HepG2 (cell line): ENCODE results near the gene NCR3LG1. TPM values are rescaled to one million over a fixed set of nuclear protein-coding genes. Genes with fewer than 3 reads are reported as not detected.
A peak's percentile ranks its signal among the peaks of the same experiment; 100 is the strongest.

Source experiments
- ARHGAP35 ChIP-seq: sonication (generic); formaldehyde crosslinking; IDR thresholded peaks from 2 replicates; pipeline ENCODE4 v1.9.0; 2022; ENCODE audit warnings: mild to moderate bottlenecking, inconsistent platforms, moderate library complexity, missing genetic modification reagents, borderline replicate concordance
- EEA1 ChIP-seq: sonication (generic); formaldehyde crosslinking; IDR thresholded peaks from 2 replicates; pipeline ENCODE4 v1.5.1; 2020; ENCODE audit warnings: mild to moderate bottlenecking, missing genetic modification reagents, borderline replicate concordance
- ERF ChIP-seq: IDR thresholded peaks from 2 replicates; pipeline ENCODE4 v1.6.1; 2018; ENCODE audit warnings: missing biosample characterization, missing genetic modification reagents
- ESRRA ChIP-seq: sonication (generic); formaldehyde crosslinking; IDR thresholded peaks from 2 replicates; pipeline ENCODE4 v1.5.1; 2020; ENCODE audit warnings: mild to moderate bottlenecking, low read depth, missing genetic modification reagents
- HOXA3 ChIP-seq: sonication (generic); formaldehyde crosslinking; IDR thresholded peaks from 2 replicates; pipeline ENCODE4 v1.5.0; 2020; ENCODE audit warnings: missing genetic modification reagents
- HOXD1 ChIP-seq: sonication (generic); formaldehyde crosslinking; IDR thresholded peaks from 2 replicates; pipeline ENCODE4 v1.5.0; 2020; ENCODE audit warnings: missing genetic modification reagents
- MATR3 ChIP-seq: sonication (generic); formaldehyde crosslinking; IDR thresholded peaks from 2 replicates; pipeline ENCODE4 v1.4.0; 2020; ENCODE audit warnings: missing genetic modification reagents
- MBD4 ChIP-seq: IDR thresholded peaks from 2 replicates; pipeline ENCODE4 v1.6.1; 2012; ENCODE audit warnings: low read length, inconsistent platforms, borderline replicate concordance
- NFIC ChIP-seq: IDR thresholded peaks from 2 replicates; pipeline ENCODE4 v1.6.1; 2012; ENCODE audit warnings: mild to moderate bottlenecking, low read length, inconsistent platforms
- POLR2G ChIP-seq: fragments of 200-400 bp; formaldehyde crosslinking; IDR thresholded peaks from 2 replicates; pipeline ENCODE4 v1.6.1; 2018; ENCODE audit warnings: mild to moderate bottlenecking, low read depth, low read length, moderate library complexity
- U2AF1 ChIP-seq: fragments of 200-400 bp; formaldehyde crosslinking; optimal IDR thresholded peaks from 2 replicates; pipeline ENCODE3; 2017; ENCODE audit warnings: mild to moderate bottlenecking, low read depth, low read length
- ZNF274 ChIP-seq: sonication (generic); formaldehyde crosslinking; IDR thresholded peaks from 2 replicates; pipeline ENCODE4 v1.5.1; 2020; ENCODE audit warnings: mild to moderate bottlenecking, missing genetic modification reagents
- ZNF44 ChIP-seq: sonication (generic); formaldehyde crosslinking; IDR thresholded peaks from 2 replicates; pipeline ENCODE4 v1.5.1; 2020; ENCODE audit warnings: mild to moderate bottlenecking, missing genetic modification reagents
- ZNF546 ChIP-seq: sonication (generic); formaldehyde crosslinking; conservative IDR thresholded peaks from 2 replicates; pipeline ENCODE4 v1.8.1; 2023; ENCODE audit warnings: mild to moderate bottlenecking, missing genetic modification reagents
- ZNF746 ChIP-seq: sonication (generic); formaldehyde crosslinking; IDR thresholded peaks from 2 replicates; pipeline ENCODE4 v1.8.0; 2022; ENCODE audit warnings: mild to moderate bottlenecking, missing genetic modification reagents
- ZNF879 ChIP-seq: sonication (generic); formaldehyde crosslinking; IDR thresholded peaks from 2 replicates; pipeline ENCODE4 v1.8.1; 2023; ENCODE audit warnings: missing genetic modification reagents
- polyA plus RNA-seq, 8 experiments: library from polyadenylated mRNA; depleted of rRNA in 3 of 8; stranded (reverse) in 7 of 8; unstranded in 1 of 8; fragments of >200 nt; fragmentation: Illumina TruSeq in 4 of 8; extraction: Trizol in 4 of 8; gene quantifications; 2 replicates each; pipeline versions ENCODE4 v1.2.1 to v1.2.3, GENCODE V29; 2011 to 2016; ENCODE audit warnings: low read depth in 4 of 8, missing spikeins in 1 of 8, mixed read lengths in 1 of 8; ENCODE audit not compliant: insufficient read depth in 1 of 8
- total RNA-seq, 5 experiments: library from RNA; depleted of rRNA; stranded (reverse); fragments of >200 nt; fragmentation: Illumina TruSeq; extraction: Trizol; gene quantifications; 2 replicates each; pipeline ENCODE4 v1.2.3, GENCODE V29; 2016; ENCODE audit warnings: low read depth in 1 of 5
- TF ChIP-seq, protein P1 (sequence below): sonication (generic); formaldehyde crosslinking; conservative IDR thresholded peaks from 2 replicates; pipeline ENCODE4 v1.8.0; 2022; ENCODE audit warnings: low read depth, missing genetic modification reagents
- TF ChIP-seq, protein P2 (sequence below): IDR thresholded peaks from 2 replicates; pipeline ENCODE4 v1.6.1; 2016; ENCODE audit warnings: missing compliant biosample characterization, missing genetic modification reagents, borderline replicate concordance
- TF ChIP-seq, protein P3 (sequence below): IDR thresholded peaks from 2 replicates; pipeline ENCODE4 v1.6.1; 2016
- TF ChIP-seq, protein P4 (sequence below): sonication (generic); formaldehyde crosslinking; IDR thresholded peaks from 2 replicates; pipeline ENCODE4 v1.4.0; 2020; ENCODE audit warnings: missing genetic modification reagents
- TF ChIP-seq, protein P5 (sequence below): IDR thresholded peaks from 2 replicates; pipeline ENCODE4 v1.6.1; 2016; ENCODE audit warnings: low read depth, control low read depth
- TF ChIP-seq, protein P6 (sequence below), 2 experiments: sonication (generic) in 1 of 2; formaldehyde crosslinking in 1 of 2; IDR thresholded peaks; 2 replicates each; pipeline versions ENCODE4 v1.4.0 to v1.6.1; 2018 to 2020; ENCODE audit warnings: missing genetic modification reagents in 2 of 2, borderline replicate concordance in 1 of 2, low read depth in 1 of 2, mild to moderate bottlenecking in 1 of 2, missing biosample characterization in 1 of 2

The NCR3LG1 gene
- total and polyA plus RNA-seq, 2 of the 13 experiments (the other 11 are each of a cell fraction or from before 2014, with no cell fraction given): 16.1 to 25.1 TPM

DNA sequence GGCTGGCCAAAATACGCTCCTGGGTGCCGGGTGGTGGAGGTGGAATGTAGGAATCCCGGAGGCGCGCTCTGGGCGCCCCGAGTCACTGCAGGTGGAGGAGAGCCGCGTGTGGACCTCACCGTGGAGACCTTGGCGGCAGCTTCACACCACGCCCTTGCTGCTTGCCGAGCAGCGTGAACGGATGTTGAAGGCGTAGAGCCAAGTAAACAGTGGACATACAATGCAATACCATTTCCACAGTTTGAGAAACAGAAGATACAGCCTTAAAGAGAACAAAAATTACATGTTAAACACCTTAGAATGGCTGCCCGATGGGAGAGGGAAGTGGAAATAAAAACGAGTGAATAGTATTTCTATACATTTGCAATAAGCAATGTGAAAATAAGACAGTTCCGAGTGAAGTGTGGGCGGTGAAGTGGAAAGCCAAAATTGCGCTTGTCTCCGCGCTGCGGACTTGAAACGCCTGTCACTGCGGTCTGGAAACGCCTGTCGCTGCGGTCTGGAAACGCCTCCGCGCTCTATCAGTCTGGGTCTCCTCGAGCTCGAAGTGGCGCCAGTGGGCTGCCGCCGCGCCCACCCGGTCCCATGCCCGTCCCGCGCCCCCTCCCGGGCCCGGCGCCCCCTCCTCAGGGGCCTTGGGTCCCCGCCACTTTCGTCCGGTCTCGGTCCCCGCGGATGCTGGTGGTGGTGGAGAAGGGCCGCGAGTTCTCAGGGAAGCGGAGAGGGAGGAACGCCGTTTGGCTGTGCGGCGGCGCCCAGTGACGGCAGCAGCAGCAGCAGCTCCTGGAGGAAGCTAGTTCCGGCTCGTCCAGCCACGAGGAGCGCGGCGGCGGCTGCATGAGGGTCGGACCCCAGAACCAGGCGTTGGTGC lies 1.6 kb downstream of the NCR3LG1 start (continued):
- TF ChIP-seq, protein P1, sequence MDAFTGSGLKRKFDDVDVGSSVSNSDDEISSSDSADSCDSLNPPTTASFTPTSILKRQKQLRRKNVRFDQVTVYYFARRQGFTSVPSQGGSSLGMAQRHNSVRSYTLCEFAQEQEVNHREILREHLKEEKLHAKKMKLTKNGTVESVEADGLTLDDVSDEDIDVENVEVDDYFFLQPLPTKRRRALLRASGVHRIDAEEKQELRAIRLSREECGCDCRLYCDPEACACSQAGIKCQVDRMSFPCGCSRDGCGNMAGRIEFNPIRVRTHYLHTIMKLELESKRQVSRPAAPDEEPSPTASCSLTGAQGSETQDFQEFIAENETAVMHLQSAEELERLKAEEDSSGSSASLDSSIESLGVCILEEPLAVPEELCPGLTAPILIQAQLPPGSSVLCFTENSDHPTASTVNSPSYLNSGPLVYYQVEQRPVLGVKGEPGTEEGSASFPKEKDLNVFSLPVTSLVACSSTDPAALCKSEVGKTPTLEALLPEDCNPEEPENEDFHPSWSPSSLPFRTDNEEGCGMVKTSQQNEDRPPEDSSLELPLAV (CRISPR knock-in tag): 0 out of 2 replicates have a peak, but pooled peaks have one; percentile 65
- no peak for TF ChIP-seq MBD4
- 0 out of 2 replicates have a peak, but pooled peaks have one; percentile 23 for TF ChIP-seq ESRRA
- TF ChIP-seq U2AF1: no peak
- peak; percentile 92 for TF ChIP-seq HOXA3
- TF ChIP-seq, protein P2, sequence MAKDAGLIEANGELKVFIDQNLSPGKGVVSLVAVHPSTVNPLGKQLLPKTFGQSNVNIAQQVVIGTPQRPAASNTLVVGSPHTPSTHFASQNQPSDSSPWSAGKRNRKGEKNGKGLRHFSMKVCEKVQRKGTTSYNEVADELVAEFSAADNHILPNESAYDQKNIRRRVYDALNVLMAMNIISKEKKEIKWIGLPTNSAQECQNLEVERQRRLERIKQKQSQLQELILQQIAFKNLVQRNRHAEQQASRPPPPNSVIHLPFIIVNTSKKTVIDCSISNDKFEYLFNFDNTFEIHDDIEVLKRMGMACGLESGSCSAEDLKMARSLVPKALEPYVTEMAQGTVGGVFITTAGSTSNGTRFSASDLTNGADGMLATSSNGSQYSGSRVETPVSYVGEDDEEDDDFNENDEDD: peak; percentile 85; the same call in 1 of the 2 replicates
- TF ChIP-seq ZNF746 (CRISPR knock-in tag): peak; percentile 81; the same call in 1 of the 2 replicates
- TF ChIP-seq ZNF274 (CRISPR knock-in tag): no peak
- TF ChIP-seq, protein P3, sequence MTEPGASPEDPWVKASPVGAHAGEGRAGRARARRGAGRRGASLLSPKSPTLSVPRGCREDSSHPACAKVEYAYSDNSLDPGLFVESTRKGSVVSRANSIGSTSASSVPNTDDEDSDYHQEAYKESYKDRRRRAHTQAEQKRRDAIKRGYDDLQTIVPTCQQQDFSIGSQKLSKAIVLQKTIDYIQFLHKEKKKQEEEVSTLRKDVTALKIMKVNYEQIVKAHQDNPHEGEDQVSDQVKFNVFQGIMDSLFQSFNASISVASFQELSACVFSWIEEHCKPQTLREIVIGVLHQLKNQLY (CRISPR knock-in tag): 0 out of 2 replicates have a peak, but pooled peaks have one; percentile 20
- TF ChIP-seq HOXD1: no peak
- TF ChIP-seq ZNF44 (CRISPR knock-in tag): 0 out of 2 replicates have a peak, but pooled peaks have one; percentile 37
- peak; percentile 83 for TF ChIP-seq POLR2G
- TF ChIP-seq, protein P4, sequence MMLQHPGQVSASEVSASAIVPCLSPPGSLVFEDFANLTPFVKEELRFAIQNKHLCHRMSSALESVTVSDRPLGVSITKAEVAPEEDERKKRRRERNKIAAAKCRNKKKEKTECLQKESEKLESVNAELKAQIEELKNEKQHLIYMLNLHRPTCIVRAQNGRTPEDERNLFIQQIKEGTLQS (CRISPR knock-in tag): no peak; the same call in 1 of the 2 replicates
- TF ChIP-seq, protein P5, sequence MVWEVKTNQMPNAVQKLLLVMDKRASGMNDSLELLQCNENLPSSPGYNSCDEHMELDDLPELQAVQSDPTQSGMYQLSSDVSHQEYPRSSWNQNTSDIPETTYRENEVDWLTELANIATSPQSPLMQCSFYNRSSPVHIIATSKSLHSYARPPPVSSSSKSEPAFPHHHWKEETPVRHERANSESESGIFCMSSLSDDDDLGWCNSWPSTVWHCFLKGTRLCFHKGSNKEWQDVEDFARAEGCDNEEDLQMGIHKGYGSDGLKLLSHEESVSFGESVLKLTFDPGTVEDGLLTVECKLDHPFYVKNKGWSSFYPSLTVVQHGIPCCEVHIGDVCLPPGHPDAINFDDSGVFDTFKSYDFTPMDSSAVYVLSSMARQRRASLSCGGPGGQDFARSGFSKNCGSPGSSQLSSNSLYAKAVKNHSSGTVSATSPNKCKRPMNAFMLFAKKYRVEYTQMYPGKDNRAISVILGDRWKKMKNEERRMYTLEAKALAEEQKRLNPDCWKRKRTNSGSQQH (CRISPR knock-in tag): 0 out of 2 replicates have a peak, but pooled peaks have one; percentile 41
- TF ChIP-seq MATR3 (CRISPR knock-in tag): no peak
- TF ChIP-seq, protein P6, sequence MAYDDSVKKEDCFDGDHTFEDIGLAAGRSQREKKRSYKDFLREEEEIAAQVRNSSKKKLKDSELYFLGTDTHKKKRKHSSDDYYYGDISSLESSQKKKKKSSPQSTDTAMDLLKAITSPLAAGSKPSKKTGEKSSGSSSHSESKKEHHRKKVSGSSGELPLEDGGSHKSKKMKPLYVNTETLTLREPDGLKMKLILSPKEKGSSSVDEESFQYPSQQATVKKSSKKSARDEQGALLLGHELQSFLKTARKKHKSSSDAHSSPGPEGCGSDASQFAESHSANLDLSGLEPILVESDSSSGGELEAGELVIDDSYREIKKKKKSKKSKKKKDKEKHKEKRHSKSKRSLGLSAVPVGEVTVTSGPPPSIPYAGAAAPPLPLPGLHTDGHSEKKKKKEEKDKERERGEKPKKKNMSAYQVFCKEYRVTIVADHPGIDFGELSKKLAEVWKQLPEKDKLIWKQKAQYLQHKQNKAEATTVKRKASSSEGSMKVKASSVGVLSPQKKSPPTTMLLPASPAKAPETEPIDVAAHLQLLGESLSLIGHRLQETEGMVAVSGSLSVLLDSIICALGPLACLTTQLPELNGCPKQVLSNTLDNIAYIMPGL (CRISPR knock-in tag; IDR thresholded peaks at IDR 0.05; ENCODE audit: borderline replicate concordance in 1 of 2, low read depth in 1 of 2): peak; percentile 62 to 81
- TF ChIP-seq EEA1 (CRISPR knock-in tag): no peak
- no peak; the same call in 1 of the 2 replicates for TF ChIP-seq ARHGAP35 (CRISPR knock-in tag)
- TF ChIP-seq ZNF879: peak; percentile 72; the same call in 1 of the 2 replicates
- TF ChIP-seq NFIC: no peak
- peak; percentile 63; the same call in 1 of the 2 replicates for TF ChIP-seq ERF
- 0 out of 2 replicates have a peak, but pooled peaks have one; percentile 9 for TF ChIP-seq ZNF546 (CRISPR knock-in tag)
